K562 (cell line): Measurements from ENCODE around the gene PARP11. TPM values are rescaled to one million over a fixed set of nuclear protein-coding genes. Genes with fewer than 3 reads are reported as not detected.

ENCODE experiments used
- ATAC-seq: fragments of 200-7000 bp; cut with Tn5 transposase; 3 replicates; pipeline ENCODE4 v1.9.1; 2020; ENCODE audit warnings: moderate library complexity
- BruUV-seq: library from RNA; stranded (reverse); fragments of 400-500 nt; replicated peaks from 2 replicates; lab custom pipeline; 2021; lab: Mats Ljungman, UMichigan
- CTCF ChIA-PET: fragments of 300-600 bp; formaldehyde crosslinking; extraction: SDS; loops from one replicate; lab custom pipeline; 2021; ENCODE audit warnings: low intra/inter-chr PET ratio; lab: Yijun Ruan, JAX
- POLR2A ChIA-PET: fragments of 300-600, 350-650 bp; sonication (Branson Sonifier 250); formaldehyde crosslinking; extraction: SDS; loops from one replicate; lab custom pipeline; 2021; ENCODE audit warnings: antibody characterized with exemption, inconsistent platforms; lab: Yijun Ruan, JAX
- DNase-seq, 4 experiments: peaks; one replicate each; pipeline versions ENCODE4 v3.0.0 to v3.0.0-alpha.2; 2011 to 2018; ENCODE audit warnings: low spot score in 3 of 4, mixed read lengths in 3 of 4; ENCODE audit errors: extremely low read depth in 1 of 4
- FAIRE-seq: peaks from 2 replicates; lab custom pipeline; 2011; peaks lifted over from hg19 to GRCh38; lab: Jason Lieb, UNC
- H2AFZ ChIP-seq: 2 replicates; pipeline ENCODE4 v1.6.0; 2011; ENCODE audit warnings: low read depth, low read length, control low read depth, inconsistent platforms
- H3K27ac ChIP-seq: fragments of 200-600 bp; 3 replicates; pipeline ENCODE4 v1.8.0; 2011; ENCODE audit warnings: low read depth, mild to moderate bottlenecking, control low read depth, inconsistent platforms, low read length, moderate library complexity, mixed read lengths; ENCODE audit errors: extremely low read depth
- H3K27me3 ChIP-seq, 2 experiments: fragments of 300-600 bp in 1 of 2; 2 replicates in 1 of 2; 3 replicates in 1 of 2; pipeline versions ENCODE4 v1.6.0 to v1.8.0; 2011; ENCODE audit warnings: inconsistent platforms in 2 of 2, low read length in 2 of 2, mild to moderate bottlenecking in 1 of 2, mixed read lengths in 1 of 2, moderate library complexity in 1 of 2; ENCODE audit not compliant: control insufficient read depth in 2 of 2, insufficient read depth in 2 of 2
- H3K36me3 ChIP-seq: fragments of 300-600 bp; 3 replicates; pipeline ENCODE4 v1.8.0; 2011; ENCODE audit warnings: mild to moderate bottlenecking, low read length, inconsistent platforms; ENCODE audit not compliant: control insufficient read depth, insufficient read depth
- H3K4me1 ChIP-seq, 2 experiments: fragments of 200-600 bp in 1 of 2; replicated peaks in 1 of 2; 2 replicates in 1 of 2; 3 replicates in 1 of 2; pipeline versions ENCODE4 v1.5.1 to v1.8.0; 2011; ENCODE audit warnings: inconsistent platforms in 2 of 2, low read length in 2 of 2, mild to moderate bottlenecking in 1 of 2, mixed read lengths in 1 of 2, moderate library complexity in 1 of 2; ENCODE audit not compliant: control insufficient read depth in 2 of 2, insufficient read depth in 2 of 2
- H3K4me2 ChIP-seq: 2 replicates; pipeline ENCODE4 v1.6.1; 2011; ENCODE audit warnings: low read length, control low read depth, inconsistent platforms, mixed read lengths; ENCODE audit not compliant: insufficient read depth
- H3K4me3 ChIP-seq: fragments of 200-600 bp; sonication (generic), shearing (Covaris generic); 2 replicates; pipeline ENCODE4 v1.5.1; 2016; ENCODE audit warnings: control low read depth, inconsistent platforms
- H3K79me2 ChIP-seq: fragments of 200-600 bp; 3 replicates; pipeline ENCODE4 v1.8.0; 2011; ENCODE audit warnings: low read length, inconsistent platforms; ENCODE audit not compliant: control insufficient read depth, insufficient read depth
- H3K9ac ChIP-seq, 2 experiments: 2 replicates each; pipeline versions ENCODE4 v1.6.0 to v1.6.1; 2011; ENCODE audit warnings: low read depth in 2 of 2, low read length in 2 of 2, control low read depth in 1 of 2, inconsistent platforms in 1 of 2, mild to moderate bottlenecking in 1 of 2, mixed read lengths in 1 of 2; ENCODE audit not compliant: insufficient read depth in 1 of 2
- H3K9me1 ChIP-seq: one replicate; pipeline ENCODE4 v1.6.0; 2011; ENCODE audit warnings: inconsistent platforms, mild to moderate bottlenecking, low read length, moderate library complexity; ENCODE audit not compliant: control insufficient read depth, insufficient read depth
- H3K9me3 ChIP-seq: replicated peaks from 2 replicates; pipeline ENCODE4 v1.5.1; 2011; ENCODE audit warnings: low read depth, low read length, inconsistent platforms; ENCODE audit not compliant: control insufficient read depth, insufficient read depth
- H4K20me1 ChIP-seq: replicated peaks from 2 replicates; pipeline ENCODE4 v1.6.1; 2011; ENCODE audit warnings: low read length, inconsistent platforms, mixed read lengths; ENCODE audit not compliant: control insufficient read depth, insufficient read depth
- CEBPG ChIP-seq, 3 experiments: fragments of 200-800 bp in 1 of 3; sonication (Bioruptor generic) in 1 of 3; sonication (generic) in 1 of 3; formaldehyde crosslinking in 1 of 3; IDR thresholded peaks in 2 of 3; conservative IDR thresholded peaks in 1 of 3; 2 replicates each; pipeline versions ENCODE4 v1.6.1 to v1.8.0; 2016 to 2022; ENCODE audit warnings: missing compliant biosample characterization in 2 of 3, missing genetic modification characterization in 2 of 3, mild to moderate bottlenecking in 1 of 3, missing genetic modification reagents in 1 of 3
- DMBX1 ChIP-seq: fragments of 250-450 bp; sonication (Bioruptor Pico); IDR thresholded peaks from 2 replicates; pipeline ENCODE4 v1.8.0; 2022; ENCODE audit warnings: inconsistent platforms, mild to moderate bottlenecking, moderate library complexity, borderline replicate concordance
- ESRRA ChIP-seq: fragments of 450-650 bp; IDR thresholded peaks from 2 replicates; pipeline ENCODE4 v1.6.1; 2014; ENCODE audit warnings: low read depth, mild to moderate bottlenecking, moderate library complexity, borderline replicate concordance
- HDAC1 ChIP-seq, 2 experiments: fragments of 450-650 bp; IDR thresholded peaks; 2 replicates each; pipeline ENCODE4 v1.6.1; 2016 to 2017; ENCODE audit warnings: inconsistent platforms in 1 of 2, mild to moderate bottlenecking in 1 of 2, moderate library complexity in 1 of 2
- NFIC ChIP-seq: fragments of 450-650 bp; IDR thresholded peaks from 2 replicates; pipeline ENCODE4 v1.6.1; 2017; ENCODE audit warnings: mild to moderate bottlenecking, inconsistent platforms
- POLR3G ChIP-seq: IDR thresholded peaks from 2 replicates; pipeline ENCODE4 v1.6.1; 2011; ENCODE audit not compliant: insufficient read length, insufficient replicate concordance; ENCODE audit errors: extremely low read depth
- SRSF3 ChIP-seq: fragments of 200-400 bp; formaldehyde crosslinking; IDR thresholded peaks from 2 replicates; pipeline ENCODE4 v1.6.1; 2016; ENCODE audit warnings: mild to moderate bottlenecking, low read length, moderate library complexity; ENCODE audit not compliant: insufficient read depth
- ZNF644 ChIP-seq: fragments of 200-800 bp; sonication (Bioruptor generic); IDR thresholded peaks from 2 replicates; pipeline ENCODE4 v1.6.1; 2016; ENCODE audit warnings: low read depth, missing genetic modification characterization, missing compliant biosample characterization
- ZNF785 ChIP-seq: fragments of 250-450 bp; sonication (Bioruptor Pico); IDR thresholded peaks from 2 replicates; pipeline ENCODE4 v1.4.0; 2020; ENCODE audit warnings: mild to moderate bottlenecking
- WGBS: fragments of 100-300 bp; shearing (Covaris generic); methylation state at CpG from one replicate; pipeline ENCODE4 v1.1.6; 2016; ENCODE audit warnings: low coverage, mixed read lengths; ENCODE audit not compliant: insufficient coverage; ENCODE audit errors: missing lambda C conversion rate; 5-methylcytosine and 5-hydroxymethylcytosine counted together
- in situ Hi-C: fragments of 300-500 bp; cut with MboI; formaldehyde crosslinking; loops from 4 replicates; pipeline ENCODE4 v1.15.0; 2018; ENCODE audit warnings: inconsistent platforms, mixed read lengths
- intact Hi-C: fragments of 100-400 bp; cut with micrococcal nuclease; formaldehyde crosslinking; loops from 2 replicates; pipeline ENCODE4 v1.14.2; 2022
- polyA plus RNA-seq, 8 experiments: library from polyadenylated mRNA; depleted of rRNA in 4 of 8; stranded (reverse) in 5 of 8; unstranded in 3 of 8; fragments of >200 nt; fragmentation: Nextera tagmentation in 2 of 8; fragmentation: Illumina TruSeq in 1 of 8; extraction: Ambion mirVana in 2 of 8; extraction: Trizol in 1 of 8; gene quantifications; 2 replicates each; pipeline versions ENCODE4 v1.2.1 to v1.2.3, GENCODE V29; 2011 to 2014; ENCODE audit warnings: inconsistent platforms in 1 of 8, missing spikeins in 1 of 8
- total RNA-seq, 7 experiments: library from RNA; depleted of rRNA in 6 of 7; stranded (reverse); fragments of >200 nt in 6 of 7; fragmentation: Illumina TruSeq in 2 of 7; extraction: Trizol in 2 of 7; gene quantifications; 2 replicates each; pipeline versions ENCODE4 v1.2.1 to v1.2.3, GENCODE V29; 2011 to 2021; ENCODE audit warnings: low replicate concordance in 1 of 7
- TF ChIP-seq, protein P1 (sequence below): fragments of 450-650 bp; IDR thresholded peaks from 2 replicates; pipeline ENCODE4 v1.6.1; 2018; ENCODE audit not compliant: partially characterized antibody
- TF ChIP-seq, protein P2 (sequence below): fragments of 250-450 bp; sonication (Bioruptor Pico); IDR thresholded peaks from 2 replicates; pipeline ENCODE4 v1.8.0; 2022; ENCODE audit warnings: inconsistent platforms, mild to moderate bottlenecking, moderate library complexity, borderline replicate concordance

PARP11 gene
- total and polyA plus RNA-seq, 9 of the 15 experiments (the other 6 are each of a cell fraction or from before 2014, with no cell fraction given): 0.40 to 2.5 (median 1.4) TPM

DNA sequence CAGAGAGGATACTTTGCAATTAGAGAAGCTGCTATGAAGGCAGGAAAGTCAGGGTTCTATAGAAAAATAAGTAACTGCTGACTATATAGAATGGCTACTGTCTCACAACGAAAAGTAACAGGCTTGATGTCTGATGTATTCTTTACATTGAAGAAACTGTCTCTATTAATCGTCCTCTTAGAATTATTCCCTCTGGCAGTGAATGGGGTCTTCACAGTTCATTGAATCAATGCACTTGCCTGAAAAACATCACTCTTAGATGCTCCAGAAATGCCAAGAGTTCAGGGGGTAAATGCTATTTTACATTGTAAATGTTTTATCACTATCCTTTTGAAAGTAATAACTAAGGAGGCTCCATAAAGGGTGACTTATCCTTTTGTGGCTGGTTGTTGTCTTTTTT, 82.6 kb downstream of the PARP11 start:
- CTCF ChIA-PET: no interaction called here
- in situ Hi-C loops (no loop called here), intact Hi-C loops (no loop called here)
- no peak overlapping the region for H2AFZ ChIP-seq
- H3K4me1 ChIP-seq: no peaks in the 10 kb centered on the region
- WGBS: 0% methylated on average over 2 of the region's 2 CpGs
- TF ChIP-seq NFIC (no peak), ZNF785 (no peak), HDAC1 (IDR thresholded peaks at IDR 0.05) (no peak), POLR3G (no peak), SRSF3 (no peak), ZNF644 (tag) (no peak), ESRRA (no peak), CEBPG (CRISPR knock-in tag; IDR thresholded peaks at IDR 0.05) (no peak), CEBPG (tag; conservative IDR thresholded peaks at IDR 0.05 in 1 of 2, IDR thresholded peaks at IDR 0.05 in 1 of 2) (no peak), DMBX1 (no peak)
- TF ChIP-seq, protein P1, sequence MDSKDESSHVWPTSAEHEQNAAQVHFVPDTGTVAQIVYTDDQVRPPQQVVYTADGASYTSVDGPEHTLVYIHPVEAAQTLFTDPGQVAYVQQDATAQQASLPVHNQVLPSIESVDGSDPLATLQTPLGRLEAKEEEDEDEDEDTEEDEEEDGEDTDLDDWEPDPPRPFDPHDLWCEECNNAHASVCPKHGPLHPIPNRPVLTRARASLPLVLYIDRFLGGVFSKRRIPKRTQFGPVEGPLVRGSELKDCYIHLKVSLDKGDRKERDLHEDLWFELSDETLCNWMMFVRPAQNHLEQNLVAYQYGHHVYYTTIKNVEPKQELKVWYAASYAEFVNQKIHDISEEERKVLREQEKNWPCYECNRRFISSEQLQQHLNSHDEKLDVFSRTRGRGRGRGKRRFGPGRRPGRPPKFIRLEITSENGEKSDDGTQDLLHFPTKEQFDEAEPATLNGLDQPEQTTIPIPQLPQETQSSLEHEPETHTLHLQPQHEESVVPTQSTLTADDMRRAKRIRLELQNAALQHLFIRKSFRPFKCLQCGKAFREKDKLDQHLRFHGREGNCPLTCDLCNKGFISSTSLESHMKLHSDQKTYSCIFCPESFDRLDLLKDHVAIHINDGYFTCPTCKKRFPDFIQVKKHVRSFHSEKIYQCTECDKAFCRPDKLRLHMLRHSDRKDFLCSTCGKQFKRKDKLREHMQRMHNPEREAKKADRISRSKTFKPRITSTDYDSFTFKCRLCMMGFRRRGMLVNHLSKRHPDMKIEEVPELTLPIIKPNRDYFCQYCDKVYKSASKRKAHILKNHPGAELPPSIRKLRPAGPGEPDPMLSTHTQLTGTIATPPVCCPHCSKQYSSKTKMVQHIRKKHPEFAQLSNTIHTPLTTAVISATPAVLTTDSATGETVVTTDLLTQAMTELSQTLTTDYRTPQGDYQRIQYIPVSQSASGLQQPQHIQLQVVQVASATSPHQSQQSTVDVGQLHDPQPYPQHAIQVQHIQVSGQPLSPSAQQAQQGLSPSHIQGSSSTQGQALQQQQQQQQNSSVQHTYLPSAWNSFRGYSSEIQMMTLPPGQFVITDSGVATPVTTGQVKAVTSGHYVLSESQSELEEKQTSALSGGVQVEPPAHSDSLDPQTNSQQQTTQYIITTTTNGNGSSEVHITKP: no peak
- TF ChIP-seq, protein P2, sequence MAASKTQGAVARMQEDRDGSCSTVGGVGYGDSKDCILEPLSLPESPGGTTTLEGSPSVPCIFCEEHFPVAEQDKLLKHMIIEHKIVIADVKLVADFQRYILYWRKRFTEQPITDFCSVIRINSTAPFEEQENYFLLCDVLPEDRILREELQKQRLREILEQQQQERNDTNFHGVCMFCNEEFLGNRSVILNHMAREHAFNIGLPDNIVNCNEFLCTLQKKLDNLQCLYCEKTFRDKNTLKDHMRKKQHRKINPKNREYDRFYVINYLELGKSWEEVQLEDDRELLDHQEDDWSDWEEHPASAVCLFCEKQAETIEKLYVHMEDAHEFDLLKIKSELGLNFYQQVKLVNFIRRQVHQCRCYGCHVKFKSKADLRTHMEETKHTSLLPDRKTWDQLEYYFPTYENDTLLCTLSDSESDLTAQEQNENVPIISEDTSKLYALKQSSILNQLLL: no peak
- H3K36me3 ChIP-seq: no peaks in the 10 kb centered on the region
- H3K4me3 ChIP-seq: no peak overlapping the region
- H3K4me2 ChIP-seq: no peak overlapping the region
- DNase-seq (no peak), FAIRE-seq (no peak), ATAC-seq (no peak)
- no peaks in the 10 kb centered on the region for H3K79me2 ChIP-seq
- BruUV-seq: no TSS peak
- H4K20me1 ChIP-seq: no peaks in the 10 kb centered on the region
- H3K9me1 ChIP-seq: no peaks in the 10 kb centered on the region
- no peak overlapping the region for H3K9ac ChIP-seq
- no peak overlapping the region for H3K27ac ChIP-seq
- no peaks in the 10 kb centered on the region for H3K9me3 ChIP-seq
- no peaks in the 10 kb centered on the region; a peak in 1 of 5 replicates for H3K27me3 ChIP-seq
- POLR2A ChIA-PET: no interaction called here
